HG03175 (cell line): ENCODE results near the gene ORAI1.
"Not testable (repeated sequence)": the region's sequence is repeated elsewhere in the genome, so short reads cannot be mapped to it uniquely, and the experiment has no call there.

Experiments
- ATAC-seq: cut with Tn5 transposase; IDR thresholded peaks from one replicate; pipeline ENCODE4 v1.9.1; 2021; ENCODE audit warnings: mild to moderate bottlenecking, moderate library complexity; ENCODE audit not compliant: unreplicated experiment

Gene ORAI1

GRCh38 chr12:121641343-121641630, 15.0 kb downstream of the ORAI1 start:
- no peak for ATAC-seq

- no peak for ATAC-seq
Observed at GRCh38 chr12:121648458-121649028, 22.2 kb downstream of the ORAI1 start.

- no peak for ATAC-seq
Observed at GRCh38 chr12:121649322-121649721, 23.0 kb downstream of the ORAI1 start.

- ATAC-seq, result no peak
Observed at GRCh38 chr12:121649819-121650353, 23.6 kb downstream of the ORAI1 start.

- no peak for ATAC-seq
Observed at GRCh38 chr12:121651320-121651719, 25.0 kb downstream of the ORAI1 start.

GRCh38 chr12:121652767-121653497, 26.6 kb downstream of the ORAI1 start:
- ATAC-seq, result no peak

GRCh38 chr12:121653999-121654398, 27.7 kb downstream of the ORAI1 start:
- no peak for ATAC-seq

GRCh38 chr12:121656122-121656521, 29.8 kb downstream of the ORAI1 start:
- no peak for ATAC-seq

- no peak for ATAC-seq
Observed at GRCh38 chr12:121657305-121658008, 31.1 kb downstream of the ORAI1 start.

- ATAC-seq, result not testable (repeated sequence)
Observed at GRCh38 chr12:121661353-121662105, 35.2 kb downstream of the ORAI1 start.

GRCh38 chr12:121663610-121663929, 37.2 kb downstream of the ORAI1 start:
- ATAC-seq, result no peak

- not testable (repeated sequence) for ATAC-seq
Observed at GRCh38 chr12:121666829-121667228, 40.5 kb downstream of the ORAI1 start.

GRCh38 chr12:121668750-121669520, 42.6 kb downstream of the ORAI1 start:
- ATAC-seq, result no peak

GRCh38 chr12:121669521-121669900, 43.2 kb downstream of the ORAI1 start, which contains the start of gene MORN3:
Gene MORN3 (minus strand): TSS chr12:121669654. CDS start chr12:121669483, 171 bp downstream.
- no peak for ATAC-seq

- no peak for ATAC-seq
Observed at GRCh38 chr12:121673013-121673511, 46.7 kb downstream of the ORAI1 start.

- ATAC-seq, result no peak
Observed at GRCh38 chr12:121676190-121676589, 49.9 kb downstream of the ORAI1 start.

- no peak for ATAC-seq
Observed at GRCh38 chr12:121678305-121678704, 52.0 kb downstream of the ORAI1 start.

GRCh38 chr12:121678716-121679300, 52.5 kb downstream of the ORAI1 start:
- no peak for ATAC-seq

- ATAC-seq, result not testable (repeated sequence)
Observed at GRCh38 chr12:121679661-121680197, 53.4 kb downstream of the ORAI1 start.

- no peak for ATAC-seq
Observed at GRCh38 chr12:121688966-121689365, 62.6 kb downstream of the ORAI1 start.
